SK-N-SH treated with all-trans-retinoic acid at 6 μM for 48 hours (cell line): ENCODE measurements around the gene MICA.

Experiments used
- ARNTL ChIP-seq: fragments of 450-650 bp; formaldehyde crosslinking; IDR thresholded peaks from 2 replicates; pipeline ENCODE4 v1.5.0; 2020; ENCODE audit warnings: low read depth, mild to moderate bottlenecking, moderate library complexity, borderline replicate concordance
- BACH2 ChIP-seq: fragments of 250-450 bp; sonication (Bioruptor Pico); IDR thresholded peaks from 2 replicates; pipeline ENCODE4 v1.9.0; 2021; ENCODE audit warnings: mild to moderate bottlenecking, borderline replicate concordance
- CSDC2 ChIP-seq: fragments of 250-450 bp; sonication (Bioruptor Pico); IDR thresholded peaks from 2 replicates; pipeline ENCODE4 v1.5.0; 2020; ENCODE audit warnings: mild to moderate bottlenecking, moderate library complexity
- ISL1 ChIP-seq: fragments of 250-450 bp; sonication (Bioruptor Pico); IDR thresholded peaks from 2 replicates; pipeline ENCODE4 v2.1.2; 2022; ENCODE audit warnings: mild to moderate bottlenecking, moderate library complexity
- OSR1 ChIP-seq: fragments of 250-450 bp; sonication (Bioruptor Pico); IDR thresholded peaks from 2 replicates; pipeline ENCODE4 v1.8.0; 2022; ENCODE audit warnings: moderate library complexity, mild to moderate bottlenecking, inconsistent platforms
- RARB ChIP-seq: fragments of 250-450 bp; sonication (Bioruptor Pico); IDR thresholded peaks from 2 replicates; pipeline ENCODE4 v1.8.0; 2021; ENCODE audit warnings: mild to moderate bottlenecking, moderate library complexity
- SNAI2 ChIP-seq: fragments of 250-450 bp; sonication (Bioruptor Pico); IDR thresholded peaks from 2 replicates; pipeline ENCODE4 v1.5.0; 2020; ENCODE audit warnings: mild to moderate bottlenecking, moderate library complexity
- ZNF8 ChIP-seq: fragments of 450-650 bp; formaldehyde crosslinking; IDR thresholded peaks from 2 replicates; pipeline ENCODE4 v1.5.0; 2020; ENCODE audit warnings: mild to moderate bottlenecking, moderate library complexity
- TF ChIP-seq, protein P1 (sequence below): fragments of 250-450 bp; sonication (Bioruptor Pico); IDR thresholded peaks from 2 replicates; pipeline ENCODE4 v1.8.0; 2020; ENCODE audit warnings: mild to moderate bottlenecking, moderate library complexity, borderline replicate concordance
- TF ChIP-seq, protein P2 (sequence below): fragments of 250-450 bp; sonication (Bioruptor Pico); IDR thresholded peaks from 2 replicates; pipeline ENCODE4 v1.5.1; 2020; ENCODE audit warnings: low read depth, mild to moderate bottlenecking, moderate library complexity
- TF ChIP-seq, protein P3 (sequence below): fragments of 250-450 bp; sonication (Bioruptor Pico); IDR thresholded peaks from 2 replicates; pipeline ENCODE4 v1.8.0; 2021; ENCODE audit warnings: low read depth, mild to moderate bottlenecking, moderate library complexity, borderline replicate concordance

DNA sequence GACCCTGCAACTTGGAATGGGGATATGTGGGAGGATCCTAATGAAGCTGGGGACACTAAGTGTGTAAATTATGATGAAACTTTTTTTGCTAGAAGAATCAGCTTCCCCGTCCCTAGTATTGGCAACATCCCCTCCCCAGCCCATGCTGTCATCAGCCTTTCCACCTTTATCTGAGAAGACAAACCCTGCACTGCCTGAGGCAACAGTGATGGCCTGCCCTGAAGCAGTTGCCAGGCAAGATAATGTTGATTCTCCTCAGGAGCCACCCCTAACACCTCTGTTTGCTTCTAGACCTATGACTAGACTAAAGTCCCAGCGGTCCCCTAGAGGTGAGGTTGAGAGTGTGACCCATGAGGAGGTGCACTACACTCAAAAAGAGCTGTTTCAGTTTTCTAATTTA is 27.1 kb downstream of the MICA start:
- TF ChIP-seq, protein P1, sequence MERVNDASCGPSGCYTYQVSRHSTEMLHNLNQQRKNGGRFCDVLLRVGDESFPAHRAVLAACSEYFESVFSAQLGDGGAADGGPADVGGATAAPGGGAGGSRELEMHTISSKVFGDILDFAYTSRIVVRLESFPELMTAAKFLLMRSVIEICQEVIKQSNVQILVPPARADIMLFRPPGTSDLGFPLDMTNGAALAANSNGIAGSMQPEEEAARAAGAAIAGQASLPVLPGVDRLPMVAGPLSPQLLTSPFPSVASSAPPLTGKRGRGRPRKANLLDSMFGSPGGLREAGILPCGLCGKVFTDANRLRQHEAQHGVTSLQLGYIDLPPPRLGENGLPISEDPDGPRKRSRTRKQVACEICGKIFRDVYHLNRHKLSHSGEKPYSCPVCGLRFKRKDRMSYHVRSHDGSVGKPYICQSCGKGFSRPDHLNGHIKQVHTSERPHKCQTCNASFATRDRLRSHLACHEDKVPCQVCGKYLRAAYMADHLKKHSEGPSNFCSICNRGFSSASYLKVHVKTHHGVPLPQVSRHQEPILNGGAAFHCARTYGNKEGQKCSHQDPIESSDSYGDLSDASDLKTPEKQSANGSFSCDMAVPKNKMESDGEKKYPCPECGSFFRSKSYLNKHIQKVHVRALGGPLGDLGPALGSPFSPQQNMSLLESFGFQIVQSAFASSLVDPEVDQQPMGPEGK: no peak
- TF ChIP-seq, protein P2, sequence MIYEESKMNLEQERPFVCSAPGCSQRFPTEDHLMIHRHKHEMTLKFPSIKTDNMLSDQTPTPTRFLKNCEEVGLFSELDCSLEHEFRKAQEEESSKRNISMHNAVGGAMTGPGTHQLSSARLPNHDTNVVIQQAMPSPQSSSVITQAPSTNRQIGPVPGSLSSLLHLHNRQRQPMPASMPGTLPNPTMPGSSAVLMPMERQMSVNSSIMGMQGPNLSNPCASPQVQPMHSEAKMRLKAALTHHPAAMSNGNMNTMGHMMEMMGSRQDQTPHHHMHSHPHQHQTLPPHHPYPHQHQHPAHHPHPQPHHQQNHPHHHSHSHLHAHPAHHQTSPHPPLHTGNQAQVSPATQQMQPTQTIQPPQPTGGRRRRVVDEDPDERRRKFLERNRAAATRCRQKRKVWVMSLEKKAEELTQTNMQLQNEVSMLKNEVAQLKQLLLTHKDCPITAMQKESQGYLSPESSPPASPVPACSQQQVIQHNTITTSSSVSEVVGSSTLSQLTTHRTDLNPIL (CRISPR knock-in tag): no peak
- TF ChIP-seq BACH2 (CRISPR knock-in tag) (no peak), ARNTL (CRISPR knock-in tag) (no peak), CSDC2 (CRISPR knock-in tag) (no peak), OSR1 (CRISPR knock-in tag) (no peak), SNAI2 (CRISPR knock-in tag) (no peak), ISL1 (CRISPR knock-in tag) (no peak), RARB (CRISPR knock-in tag) (no peak), ZNF8 (CRISPR knock-in tag) (no peak)
- TF ChIP-seq, protein P3, sequence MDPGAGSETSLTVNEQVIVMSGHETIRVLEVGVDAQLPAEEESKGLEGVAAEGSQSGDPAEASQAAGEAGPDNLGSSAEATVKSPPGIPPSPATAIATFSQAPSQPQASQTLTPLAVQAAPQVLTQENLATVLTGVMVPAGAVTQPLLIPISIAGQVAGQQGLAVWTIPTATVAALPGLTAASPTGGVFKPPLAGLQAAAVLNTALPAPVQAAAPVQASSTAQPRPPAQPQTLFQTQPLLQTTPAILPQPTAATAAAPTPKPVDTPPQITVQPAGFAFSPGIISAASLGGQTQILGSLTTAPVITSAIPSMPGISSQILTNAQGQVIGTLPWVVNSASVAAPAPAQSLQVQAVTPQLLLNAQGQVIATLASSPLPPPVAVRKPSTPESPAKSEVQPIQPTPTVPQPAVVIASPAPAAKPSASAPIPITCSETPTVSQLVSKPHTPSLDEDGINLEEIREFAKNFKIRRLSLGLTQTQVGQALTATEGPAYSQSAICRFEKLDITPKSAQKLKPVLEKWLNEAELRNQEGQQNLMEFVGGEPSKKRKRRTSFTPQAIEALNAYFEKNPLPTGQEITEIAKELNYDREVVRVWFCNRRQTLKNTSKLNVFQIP (CRISPR knock-in tag): no peak
